T-helper 2 cell treated with Interferon-gamma antibody and Interleukin-4, amounts not matched to agents 5 μg/mL and 100 μg/mL, for 36 hours (primary cell): ENCODE data around the gene TBC1D10A.

Experiments used
- DNase-seq: peaks from one replicate; pipeline ENCODE4 v3.0.0; 2021; ENCODE audit warnings: low spot score
- H3K27ac Mint-ChIP-seq: one replicate; pipeline ENCODE4 v1.8.0; 2021; ENCODE audit warnings: mild to moderate bottlenecking, mixed read lengths
- H3K27me3 Mint-ChIP-seq: one replicate; pipeline ENCODE4 v1.8.0; 2021; ENCODE audit warnings: low read depth, mixed read lengths
- H3K36me3 Mint-ChIP-seq: one replicate; pipeline ENCODE4 v1.8.0; 2021; ENCODE audit warnings: low read depth, mixed read lengths
- H3K4me1 Mint-ChIP-seq: one replicate; pipeline ENCODE4 v1.8.0; 2021; ENCODE audit warnings: low read depth, mixed read lengths
- H3K4me3 Mint-ChIP-seq: one replicate; pipeline ENCODE4 v1.8.0; 2022; ENCODE audit warnings: mild to moderate bottlenecking, moderate library complexity, mixed read lengths
- H3K9me3 Mint-ChIP-seq: one replicate; pipeline ENCODE4 v1.8.0; 2021; ENCODE audit warnings: mixed read lengths

Gene TBC1D10A

GRCh38 chr22:30261134-30261533 lies 65.6 kb downstream of the TBC1D10A start:
- Mint-ChIP-seq H3K27ac (peak overlapping the region; percentile 83), H3K4me1 (peaks cover 42% of the 10 kb centered on the region), H3K9me3 (no peaks in the 10 kb centered on the region)

GRCh38 chr22:30260682-30261081 lies 66.1 kb downstream of the TBC1D10A start:
- Mint-ChIP-seq H3K27me3 (no peaks in the 10 kb centered on the region), H3K9me3 (no peaks in the 10 kb centered on the region), H3K4me3 (no peak overlapping the region), H3K36me3 (peaks cover 42% of the 10 kb centered on the region), H3K27ac (peak overlapping the region; percentile 42), H3K4me1 (peaks cover 44% of the 10 kb centered on the region)
- no peak for DNase-seq

More at GRCh38 chr22:30261134-30261533, 65.6 kb downstream of the TBC1D10A start:
- no peak for DNase-seq
- Mint-ChIP-seq H3K27me3 (no peaks in the 10 kb centered on the region), H3K4me3 (peak overlapping the region; percentile 97), H3K36me3 (peaks cover 47% of the 10 kb centered on the region)

- H3K4me1 Mint-ChIP-seq: peaks cover 46% of the 10 kb centered on the region
- no peak overlapping the region for H3K4me3 Mint-ChIP-seq
- no peak for DNase-seq
- peaks cover 38% of the 10 kb centered on the region for H3K36me3 Mint-ChIP-seq
- H3K9me3 Mint-ChIP-seq: no peaks in the 10 kb centered on the region
- H3K27ac Mint-ChIP-seq: peak overlapping the region; percentile 42
- H3K27me3 Mint-ChIP-seq: no peaks in the 10 kb centered on the region
These were observed 66.5 kb downstream of the TBC1D10A start for GRCh38 chr22:30260276-30260675.

- Mint-ChIP-seq H3K36me3 (no peaks in the 10 kb centered on the region), H3K9me3 (no peaks in the 10 kb centered on the region), H3K27ac (peak overlapping the region; percentile 53), H3K4me3 (peak overlapping the region; percentile 8), H3K4me1 (peaks cover 54% of the 10 kb centered on the region), H3K27me3 (no peaks in the 10 kb centered on the region)
- DNase-seq: no peak
These were observed 72.4 kb downstream of the TBC1D10A start for GRCh38 chr22:30254314-30254713.

GRCh38 chr22:30253205-30253852 lies 73.4 kb downstream of the TBC1D10A start:
- Mint-ChIP-seq H3K4me1 (peaks cover 55% of the 10 kb centered on the region), H3K36me3 (no peaks in the 10 kb centered on the region), H3K9me3 (no peaks in the 10 kb centered on the region), H3K27ac (peak overlapping the region; percentile 78), H3K4me3 (peak overlapping the region; percentile 22), H3K27me3 (no peaks in the 10 kb centered on the region)
- DNase-seq: no peak

GRCh38 chr22:30252411-30253204 lies 74.1 kb downstream of the TBC1D10A start:
- Mint-ChIP-seq H3K36me3 (no peaks in the 10 kb centered on the region), H3K4me1 (peaks cover 57% of the 10 kb centered on the region), H3K4me3 (peak overlapping the region; percentile 22), H3K27me3 (no peaks in the 10 kb centered on the region), H3K27ac (peak overlapping the region; percentile 78), H3K9me3 (no peaks in the 10 kb centered on the region)
- DNase-seq: no peak

- Mint-ChIP-seq H3K4me1 (peaks cover 65% of the 10 kb centered on the region), H3K9me3 (no peaks in the 10 kb centered on the region), H3K4me3 (no peak overlapping the region), H3K36me3 (no peaks in the 10 kb centered on the region), H3K27me3 (no peaks in the 10 kb centered on the region), H3K27ac (peak overlapping the region; percentile 52)
- DNase-seq: no peak
These were observed 75.0 kb downstream of the TBC1D10A start for GRCh38 chr22:30251711-30252110.

- no peak overlapping the region for H3K4me3 Mint-ChIP-seq
- DNase-seq: peak; percentile 71
- peaks cover 4% of the 10 kb centered on the region for H3K36me3 Mint-ChIP-seq
- H3K27me3 Mint-ChIP-seq: no peaks in the 10 kb centered on the region
- no peak overlapping the region for H3K27ac Mint-ChIP-seq
- no peaks in the 10 kb centered on the region for H3K9me3 Mint-ChIP-seq
- H3K4me1 Mint-ChIP-seq: peaks cover 62% of the 10 kb centered on the region
These were observed 76.0 kb downstream of the TBC1D10A start for GRCh38 chr22:30250661-30251267.

GRCh38 chr22:30250039-30250565 lies 76.6 kb downstream of the TBC1D10A start:
- DNase-seq: no peak
- Mint-ChIP-seq H3K27ac (peak overlapping the region; percentile 75), H3K36me3 (peaks cover 10% of the 10 kb centered on the region), H3K4me1 (peaks cover 60% of the 10 kb centered on the region), H3K4me3 (peak overlapping the region; percentile 24), H3K9me3 (no peaks in the 10 kb centered on the region), H3K27me3 (no peaks in the 10 kb centered on the region)

- Mint-ChIP-seq H3K4me1 (peaks cover 61% of the 10 kb centered on the region), H3K27me3 (no peaks in the 10 kb centered on the region), H3K4me3 (peak overlapping the region; percentile 12), H3K9me3 (no peaks in the 10 kb centered on the region), H3K36me3 (peaks cover 17% of the 10 kb centered on the region), H3K27ac (peak overlapping the region; percentile 47)
- DNase-seq: no peak
These were observed 77.4 kb downstream of the TBC1D10A start for GRCh38 chr22:30249049-30250038.

GRCh38 chr22:30248484-30248883 lies 78.3 kb downstream of the TBC1D10A start:
- Mint-ChIP-seq H3K36me3 (peaks cover 26% of the 10 kb centered on the region), H3K4me3 (peak overlapping the region; percentile 72), H3K4me1 (peaks cover 64% of the 10 kb centered on the region), H3K27me3 (no peaks in the 10 kb centered on the region), H3K9me3 (no peaks in the 10 kb centered on the region), H3K27ac (peak overlapping the region; percentile 80)
- DNase-seq: no peak

GRCh38 chr22:30247974-30248373 lies 78.8 kb downstream of the TBC1D10A start:
- Mint-ChIP-seq H3K27me3 (no peaks in the 10 kb centered on the region), H3K4me1 (peaks cover 65% of the 10 kb centered on the region), H3K9me3 (no peaks in the 10 kb centered on the region), H3K27ac (peak overlapping the region; percentile 85), H3K36me3 (peaks cover 31% of the 10 kb centered on the region), H3K4me3 (peak overlapping the region; percentile 92)
- DNase-seq: no peak

GRCh38 chr22:30247561-30247960 lies 79.2 kb downstream of the TBC1D10A start:
- peak overlapping the region; percentile 85 for H3K27ac Mint-ChIP-seq
- H3K4me3 Mint-ChIP-seq: peak overlapping the region; percentile 92
- H3K36me3 Mint-ChIP-seq: peaks cover 35% of the 10 kb centered on the region
- no peak for DNase-seq
- peaks cover 65% of the 10 kb centered on the region for H3K4me1 Mint-ChIP-seq
- no peaks in the 10 kb centered on the region for H3K27me3 Mint-ChIP-seq
- H3K9me3 Mint-ChIP-seq: no peaks in the 10 kb centered on the region
